ENCODE data around the gene FGG. TPM values are rescaled to one million over a fixed set of nuclear protein-coding genes. Genes with fewer than 3 reads are reported as not detected.

Gene FGG
- total and polyA plus RNA-seq, 2 donors (not counting 1 experiment from before 2014, with no cell fraction given), result not detected

- Histone ChIP-seq H3K4me3 (ENCODE audit: control extremely low read depth in 1 of 5, extremely low read depth in 1 of 5, insufficient read depth in 1 of 5, low read depth in 2 of 5, low read length in 4 of 5) (no peak overlapping the region), H4K20me1 (ENCODE audit: control insufficient read depth, insufficient read depth, low read length, poor library complexity, severe bottlenecking) (no peaks in the 10 kb centered on the region), H2AFZ (ENCODE audit: insufficient read depth, low read depth, low read length, poor library complexity, severe bottlenecking) (no peak overlapping the region), H3K36me3 (replicated peaks in 1 of 2; ENCODE audit: control extremely low read depth in 1 of 2, control insufficient read depth in 1 of 2, extremely low read depth in 1 of 2, insufficient read depth in 2 of 2, low read length in 1 of 2) (no peaks in the 10 kb centered on the region), H3K79me2 (ENCODE audit: control insufficient read depth, insufficient read depth, low read length) (no peaks in the 10 kb centered on the region), H3K9ac (ENCODE audit: low read length) (no peak overlapping the region), H3K27me3 (replicated peaks in 1 of 4; ENCODE audit: control extremely low read depth in 1 of 4, control insufficient read depth in 3 of 4, insufficient read depth in 4 of 4, low read length in 3 of 4) (peaks cover 0 to 2% (median 0%) of the 10 kb centered on the region in 4 experiments), H3K27ac (ENCODE audit: low read length in 2 of 2) (no peak overlapping the region), H3K4me1 (ENCODE audit: control insufficient read depth in 2 of 2, insufficient read depth in 2 of 2, low read length in 2 of 2) (no peaks in the 10 kb centered on the region), H3K9me3 (ENCODE audit: control extremely low read depth in 1 of 3, control insufficient read depth in 2 of 3, insufficient read depth in 1 of 3, low read length in 2 of 3) (no peaks in the 10 kb centered on the region), H3K4me2 (replicated peaks; ENCODE audit: low read depth, low read length, poor library complexity, severe bottlenecking) (no peak overlapping the region)
- peaks cover 3% of the 10 kb centered on the region for H3K27me3 Mint-ChIP-seq
- no peak for ATAC-seq (ENCODE audit: low read depth)
- intact Hi-C loops (cut with micrococcal nuclease), result no loop called here
- H3K4me1 Mint-ChIP-seq, result no peaks in the 10 kb centered on the region
- CTCF ChIA-PET, result interaction anchor here (15.7 kb wide), 1 partner anchor 60 kb away, joined by 357 read pairs; no protein-coding TSS in a partner anchor
- H3K27ac Mint-ChIP-seq, result no peak overlapping the region
- no peak overlapping the region for H3K4me3 Mint-ChIP-seq
- WGBS (ENCODE audit: insufficient coverage), result 92% methylated on average over 2 of the region's 4 CpGs
- no peaks in the 10 kb centered on the region for H3K9me3 Mint-ChIP-seq (ENCODE audit: insufficient read depth)
- TF ChIP-seq CTCF (IDR thresholded peaks at IDR 0.05) (no peak), EZH2 (IDR thresholded peaks at IDR 0.05; ENCODE audit: borderline replicate concordance, insufficient read depth, low read depth, low read length, poor library complexity, severe bottlenecking) (no peak)
- POLR2A ChIA-PET, result no interaction called here
- DNase-seq, result no peak
Observed at GRCh38 chr4:154560824-154561231, 51.6 kb downstream of the FGG start.

GRCh38 chr4:154560419-154560801, 52.0 kb downstream of the FGG start:
- POLR2A ChIA-PET, result no interaction called here
- H2AFZ ChIP-seq (ENCODE audit: insufficient read depth, low read depth, low read length, poor library complexity, severe bottlenecking), result no peak overlapping the region
- Mint-ChIP-seq H3K4me3 (no peak overlapping the region), H3K4me1 (no peaks in the 10 kb centered on the region), H3K9me3 (ENCODE audit: insufficient read depth) (no peaks in the 10 kb centered on the region), H3K27me3 (peaks cover 3% of the 10 kb centered on the region), H3K27ac (no peak overlapping the region)
- H3K36me3 ChIP-seq (replicated peaks in 1 of 2; ENCODE audit: control extremely low read depth in 1 of 2, control insufficient read depth in 1 of 2, extremely low read depth in 1 of 2, insufficient read depth in 2 of 2, low read length in 1 of 2), result no peaks in the 10 kb centered on the region
- H3K4me3 ChIP-seq (ENCODE audit: control extremely low read depth in 1 of 5, extremely low read depth in 1 of 5, insufficient read depth in 1 of 5, low read depth in 2 of 5, low read length in 4 of 5), result no peak overlapping the region
- H3K4me1 ChIP-seq (ENCODE audit: control insufficient read depth in 2 of 2, insufficient read depth in 2 of 2, low read length in 2 of 2), result no peaks in the 10 kb centered on the region
- no peaks in the 10 kb centered on the region for H4K20me1 ChIP-seq (ENCODE audit: control insufficient read depth, insufficient read depth, low read length, poor library complexity, severe bottlenecking)
- H3K9ac ChIP-seq (ENCODE audit: low read length), result no peak overlapping the region
- CTCF ChIA-PET, result interaction anchor here (15.7 kb wide), 1 partner anchor 61 kb away, joined by 357 read pairs; no protein-coding TSS in a partner anchor
- H3K27me3 ChIP-seq (replicated peaks in 1 of 4; ENCODE audit: control extremely low read depth in 1 of 4, control insufficient read depth in 3 of 4, insufficient read depth in 4 of 4, low read length in 3 of 4), result peaks cover 0 to 2% (median 0%) of the 10 kb centered on the region in 4 experiments
- intact Hi-C loops (cut with micrococcal nuclease), result no loop called here
- no peaks in the 10 kb centered on the region for H3K79me2 ChIP-seq (ENCODE audit: control insufficient read depth, insufficient read depth, low read length)
- DNase-seq, result no peak
- no CpG with 5 or more reads among the region's 1 CpG for WGBS (ENCODE audit: insufficient coverage)
- no peak overlapping the region for H3K4me2 ChIP-seq (replicated peaks; ENCODE audit: low read depth, low read length, poor library complexity, severe bottlenecking)
- TF ChIP-seq CTCF (IDR thresholded peaks at IDR 0.05) (no peak), EZH2 (IDR thresholded peaks at IDR 0.05; ENCODE audit: borderline replicate concordance, insufficient read depth, low read depth, low read length, poor library complexity, severe bottlenecking) (no peak)
- H3K27ac ChIP-seq (ENCODE audit: low read length in 2 of 2), result no peak overlapping the region
- no peak for ATAC-seq (ENCODE audit: low read depth)
- H3K9me3 ChIP-seq (ENCODE audit: control extremely low read depth in 1 of 3, control insufficient read depth in 2 of 3, insufficient read depth in 1 of 3, low read length in 2 of 3), result no peaks in the 10 kb centered on the region

Data from B cell (primary cell).